Measurements from ENCODE around the gene KCNJ6.

DNA sequence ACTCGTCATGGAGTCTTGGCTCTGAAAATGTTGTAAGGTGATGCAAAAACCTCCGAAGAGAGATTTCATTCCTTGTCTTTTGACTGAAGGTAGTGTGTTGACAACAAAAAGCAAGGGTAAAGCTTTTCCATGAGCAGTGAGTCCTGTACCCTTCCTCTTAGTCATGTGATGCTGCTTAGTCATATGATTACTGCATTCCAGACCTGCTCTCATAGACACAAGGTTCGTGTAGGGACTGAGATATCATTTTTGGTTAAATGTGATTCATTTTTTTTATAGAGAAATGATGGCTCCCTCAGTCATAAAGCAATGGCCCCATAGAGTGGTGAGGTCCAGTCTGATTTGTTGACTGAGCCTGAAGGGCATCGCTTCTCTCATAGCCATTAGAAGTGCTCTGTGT, 9.2 kb downstream of the KCNJ6 start:
- TF ChIP-seq YY1 (IDR thresholded peaks at IDR 0.05; ENCODE audit: extremely low read depth, insufficient replicate concordance, low read depth, low read length) (no peak), POLR2A (IDR thresholded peaks at IDR 0.05; ENCODE audit: borderline replicate concordance, extremely low read depth, insufficient read depth, insufficient read length) (no peak), ZNF274 (IDR thresholded peaks at IDR 0.05; ENCODE audit: low read depth, low read length) (no peak), RAD21 (IDR thresholded peaks at IDR 0.05; ENCODE audit: low read depth) (no peak), POLR2AphosphoS5 (IDR thresholded peaks at IDR 0.05; ENCODE audit: low read depth, low read length) (no peak), ZFX (IDR thresholded peaks at IDR 0.05) (no peak), EZH2phosphoT487 (IDR thresholded peaks at IDR 0.05; ENCODE audit: borderline replicate concordance) (no peak), EZH2 (IDR thresholded peaks at IDR 0.05) (no peak)
- TF ChIP-seq, protein P1, sequence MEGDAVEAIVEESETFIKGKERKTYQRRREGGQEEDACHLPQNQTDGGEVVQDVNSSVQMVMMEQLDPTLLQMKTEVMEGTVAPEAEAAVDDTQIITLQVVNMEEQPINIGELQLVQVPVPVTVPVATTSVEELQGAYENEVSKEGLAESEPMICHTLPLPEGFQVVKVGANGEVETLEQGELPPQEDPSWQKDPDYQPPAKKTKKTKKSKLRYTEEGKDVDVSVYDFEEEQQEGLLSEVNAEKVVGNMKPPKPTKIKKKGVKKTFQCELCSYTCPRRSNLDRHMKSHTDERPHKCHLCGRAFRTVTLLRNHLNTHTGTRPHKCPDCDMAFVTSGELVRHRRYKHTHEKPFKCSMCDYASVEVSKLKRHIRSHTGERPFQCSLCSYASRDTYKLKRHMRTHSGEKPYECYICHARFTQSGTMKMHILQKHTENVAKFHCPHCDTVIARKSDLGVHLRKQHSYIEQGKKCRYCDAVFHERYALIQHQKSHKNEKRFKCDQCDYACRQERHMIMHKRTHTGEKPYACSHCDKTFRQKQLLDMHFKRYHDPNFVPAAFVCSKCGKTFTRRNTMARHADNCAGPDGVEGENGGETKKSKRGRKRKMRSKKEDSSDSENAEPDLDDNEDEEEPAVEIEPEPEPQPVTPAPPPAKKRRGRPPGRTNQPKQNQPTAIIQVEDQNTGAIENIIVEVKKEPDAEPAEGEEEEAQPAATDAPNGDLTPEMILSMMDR (IDR thresholded peaks at IDR 0.05 in 2 of 3, conservative IDR thresholded peaks at IDR 0.05 in 1 of 3; ENCODE audit: borderline replicate concordance in 1 of 3, insufficient read depth in 1 of 3, low read depth in 2 of 3, low read length in 2 of 3), result no peak
- TF ChIP-seq, protein P2, sequence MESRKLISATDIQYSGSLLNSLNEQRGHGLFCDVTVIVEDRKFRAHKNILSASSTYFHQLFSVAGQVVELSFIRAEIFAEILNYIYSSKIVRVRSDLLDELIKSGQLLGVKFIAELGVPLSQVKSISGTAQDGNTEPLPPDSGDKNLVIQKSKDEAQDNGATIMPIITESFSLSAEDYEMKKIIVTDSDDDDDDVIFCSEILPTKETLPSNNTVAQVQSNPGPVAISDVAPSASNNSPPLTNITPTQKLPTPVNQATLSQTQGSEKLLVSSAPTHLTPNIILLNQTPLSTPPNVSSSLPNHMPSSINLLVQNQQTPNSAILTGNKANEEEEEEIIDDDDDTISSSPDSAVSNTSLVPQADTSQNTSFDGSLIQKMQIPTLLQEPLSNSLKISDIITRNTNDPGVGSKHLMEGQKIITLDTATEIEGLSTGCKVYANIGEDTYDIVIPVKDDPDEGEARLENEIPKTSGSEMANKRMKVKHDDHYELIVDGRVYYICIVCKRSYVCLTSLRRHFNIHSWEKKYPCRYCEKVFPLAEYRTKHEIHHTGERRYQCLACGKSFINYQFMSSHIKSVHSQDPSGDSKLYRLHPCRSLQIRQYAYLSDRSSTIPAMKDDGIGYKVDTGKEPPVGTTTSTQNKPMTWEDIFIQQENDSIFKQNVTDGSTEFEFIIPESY (IDR thresholded peaks at IDR 0.05; ENCODE audit: extremely low read depth, insufficient replicate concordance, low read length), result no peak
- TF ChIP-seq, protein P3, sequence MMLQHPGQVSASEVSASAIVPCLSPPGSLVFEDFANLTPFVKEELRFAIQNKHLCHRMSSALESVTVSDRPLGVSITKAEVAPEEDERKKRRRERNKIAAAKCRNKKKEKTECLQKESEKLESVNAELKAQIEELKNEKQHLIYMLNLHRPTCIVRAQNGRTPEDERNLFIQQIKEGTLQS (IDR thresholded peaks at IDR 0.05), result no peak
- TF ChIP-seq, protein P4, sequence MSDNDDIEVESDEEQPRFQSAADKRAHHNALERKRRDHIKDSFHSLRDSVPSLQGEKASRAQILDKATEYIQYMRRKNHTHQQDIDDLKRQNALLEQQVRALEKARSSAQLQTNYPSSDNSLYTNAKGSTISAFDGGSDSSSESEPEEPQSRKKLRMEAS (IDR thresholded peaks at IDR 0.05), result no peak

Measured in HCT116 (cell line).